GM23338 (cell line): ENCODE results near the gene P3R3URF. TPM values are rescaled to one million over a fixed set of nuclear protein-coding genes. Genes with fewer than 3 reads are reported as not detected.

Experiments used
- ATAC-seq: fragments of 200-7000 bp; cut with Tn5 transposase; 3 replicates; pipeline ENCODE4 v1.9.1; 2020
- DNase-seq: peaks from one replicate; pipeline ENCODE4 v3.0.0-alpha.2; 2015; ENCODE audit warnings: low spot score
- H2AFZ ChIP-seq: fragments of 200-600 bp; sonication (generic); 2 replicates; pipeline ENCODE4 v1.8.0; 2016; ENCODE audit warnings: antibody characterized with exemption, mild to moderate bottlenecking, moderate library complexity
- H3F3A ChIP-seq: fragments of 200-600 bp; sonication (generic); replicated peaks from 2 replicates; pipeline ENCODE4 v1.8.0; 2017; ENCODE audit warnings: antibody characterized with exemption, mixed run types, low read depth
- H3K27ac ChIP-seq: fragments of 200-600 bp; sonication (generic); 2 replicates; pipeline ENCODE4 v1.6.1; 2016; ENCODE audit warnings: low read depth
- H3K27me3 ChIP-seq: fragments of 200-600 bp; sonication (generic); 2 replicates; pipeline ENCODE4 v1.8.0; 2016; ENCODE audit warnings: mild to moderate bottlenecking, mixed run types, moderate library complexity; ENCODE audit not compliant: insufficient read depth
- H3K36me3 ChIP-seq: fragments of 200-600 bp; sonication (generic); 2 replicates; pipeline ENCODE4 v1.8.0; 2016; ENCODE audit warnings: mild to moderate bottlenecking; ENCODE audit not compliant: insufficient read depth
- H3K4me1 ChIP-seq: fragments of 200-600 bp; sonication (generic); 2 replicates; pipeline ENCODE4 v1.8.0; 2016; ENCODE audit warnings: mild to moderate bottlenecking, moderate library complexity; ENCODE audit not compliant: insufficient read depth
- H3K4me2 ChIP-seq: fragments of 200-600 bp; sonication (generic); 2 replicates; pipeline ENCODE4 v1.7.1; 2017; ENCODE audit warnings: mixed run types
- H3K4me3 ChIP-seq: fragments of 200-600 bp; sonication (generic); 2 replicates; pipeline ENCODE4 v1.6.1; 2016; ENCODE audit warnings: mixed run types
- H3K79me2 ChIP-seq: fragments of 200-600 bp; sonication (generic); replicated peaks from 2 replicates; pipeline ENCODE4 v1.8.0; 2017; ENCODE audit warnings: mild to moderate bottlenecking; ENCODE audit not compliant: insufficient read depth
- H3K9me2 ChIP-seq: fragments of 200-600 bp; sonication (generic); 2 replicates; pipeline ENCODE4 v1.8.0; 2017; ENCODE audit not compliant: insufficient read depth
- H4K20me1 ChIP-seq: fragments of 200-600 bp; sonication (generic); replicated peaks from 2 replicates; pipeline ENCODE4 v1.8.0; 2017; ENCODE audit warnings: mild to moderate bottlenecking; ENCODE audit not compliant: insufficient read depth
- H3K27ac Mint-ChIP-seq: 2 replicates; pipeline ENCODE4 v1.8.0; 2020; ENCODE audit warnings: inconsistent platforms, mild to moderate bottlenecking, moderate library complexity, mixed read lengths
- H3K27me3 Mint-ChIP-seq: 3 replicates; pipeline ENCODE4 v1.8.0; 2022; ENCODE audit warnings: low read depth, mild to moderate bottlenecking, moderate library complexity, mixed read lengths, inconsistent platforms; ENCODE audit not compliant: insufficient read depth, poor library complexity
- H3K36me3 Mint-ChIP-seq: 3 replicates; pipeline ENCODE4 v1.8.0; 2021; ENCODE audit warnings: low read depth, mild to moderate bottlenecking, inconsistent platforms, moderate library complexity, mixed read lengths
- H3K4me1 Mint-ChIP-seq: 3 replicates; pipeline ENCODE4 v1.8.0; 2020; ENCODE audit warnings: mild to moderate bottlenecking, inconsistent platforms, mixed read lengths
- H3K4me3 Mint-ChIP-seq: 3 replicates; pipeline ENCODE4 v1.8.0; 2021; ENCODE audit warnings: moderate library complexity, mild to moderate bottlenecking, inconsistent platforms, mixed read lengths
- H3K9me3 Mint-ChIP-seq: 3 replicates; pipeline ENCODE4 v1.8.0; 2020; ENCODE audit warnings: moderate library complexity, mild to moderate bottlenecking, inconsistent platforms, mixed read lengths
- CREB1 ChIP-seq: fragments of 250-450 bp; sonication (Bioruptor Pico); IDR thresholded peaks from 2 replicates; pipeline ENCODE4 v1.5.0; 2020; ENCODE audit warnings: low read depth, mild to moderate bottlenecking, moderate library complexity
- STAT1 ChIP-seq: IDR thresholded peaks from one replicate; pipeline ENCODE4 v1.6.1; 2016; ENCODE audit warnings: antibody characterized with exemption; ENCODE audit not compliant: unreplicated experiment
- ZNF114 ChIP-seq: fragments of 250-450 bp; sonication (Bioruptor Pico); IDR thresholded peaks from 2 replicates; pipeline ENCODE4 v1.5.0; 2020; ENCODE audit warnings: mild to moderate bottlenecking, moderate library complexity
- ZNF331 ChIP-seq: fragments of 250-450 bp; sonication (Bioruptor Pico); IDR thresholded peaks from 2 replicates; pipeline ENCODE4 v1.5.0; 2020; ENCODE audit warnings: low read depth, mild to moderate bottlenecking, moderate library complexity
- polyA plus RNA-seq: library from polyadenylated mRNA; unstranded; fragments of >200 nt; fragmentation: Nextera tagmentation; extraction: Ambion mirVana; gene quantifications from 2 replicates; pipeline ENCODE4 v1.2.1, GENCODE V29; 2016
- total RNA-seq: library from RNA; depleted of rRNA; stranded (reverse); fragments of >200 nt; shearing (Covaris generic); gene quantifications from 2 replicates; pipeline ENCODE4 v1.2.3, GENCODE V29; 2014
- TF ChIP-seq, protein P1 (sequence below), 2 experiments: fragments of 200-600 bp in 1 of 2; sonication (generic) in 1 of 2; conservative IDR thresholded peaks; 2 replicates each; pipeline versions ENCODE4 v1.5.1 to v1.6.1; 2016 to 2017; ENCODE audit warnings: antibody characterized with exemption in 2 of 2, low read depth in 2 of 2, mild to moderate bottlenecking in 2 of 2, moderate library complexity in 1 of 2
- TF ChIP-seq, protein P2 (sequence below): IDR thresholded peaks from 2 replicates; pipeline ENCODE4 v1.6.1; 2016; ENCODE audit warnings: antibody characterized with exemption
- TF ChIP-seq, protein P3 (sequence below): fragments of 250-450 bp; sonication (Bioruptor Pico); IDR thresholded peaks from 2 replicates; pipeline ENCODE4 v1.5.0; 2020; ENCODE audit warnings: mild to moderate bottlenecking, moderate library complexity

Gene P3R3URF
- total and polyA plus RNA-seq, 2 experiments from 2014 or later = not detected

DNA sequence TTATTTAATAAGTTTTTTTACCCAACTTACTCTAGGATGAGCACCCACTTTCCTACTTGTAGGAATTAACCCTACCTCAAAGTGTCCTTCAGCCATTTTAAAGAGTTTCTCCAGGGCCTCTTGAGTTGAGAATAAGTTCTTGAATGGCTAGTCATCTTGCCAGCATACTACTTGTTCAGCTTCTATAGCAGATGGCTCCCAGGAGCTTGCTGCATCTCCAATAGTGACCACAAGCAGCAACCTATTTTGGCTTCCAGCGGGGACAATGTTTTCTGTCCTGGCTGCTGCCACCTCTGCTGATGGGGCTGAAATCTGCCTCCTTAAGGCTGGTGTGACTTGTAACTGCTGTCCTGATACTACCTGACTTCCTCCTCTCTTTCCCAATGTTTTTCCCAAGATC lies 23.1 kb downstream of the P3R3URF start:
- Histone ChIP-seq H3K9me2 (no peaks in the 10 kb centered on the region), H3K4me2 (no peak overlapping the region), H3K36me3 (no peaks in the 10 kb centered on the region), H3K4me3 (no peak overlapping the region), H4K20me1 (no peaks in the 10 kb centered on the region), H3K4me1 (no peaks in the 10 kb centered on the region; the same call in none of the 2 replicates), H3K79me2 (no peaks in the 10 kb centered on the region), H3F3A (no peaks in the 10 kb centered on the region), H2AFZ (no peak overlapping the region), H3K27me3 (no peaks in the 10 kb centered on the region), H3K27ac (no peak overlapping the region)
- Mint-ChIP-seq H3K9me3 (no peaks in the 10 kb centered on the region), H3K4me1 (peaks cover 7% of the 10 kb centered on the region), H3K27ac (no peak overlapping the region), H3K4me3 (no peak overlapping the region), H3K27me3 (peaks cover 5% of the 10 kb centered on the region), H3K36me3 (no peaks in the 10 kb centered on the region)
- no peak for TF ChIP-seq ZNF331 (CRISPR knock-in tag)
- no peak for TF ChIP-seq CREB1 (CRISPR knock-in tag)
- TF ChIP-seq STAT1 = no peak
- TF ChIP-seq, protein P1, sequence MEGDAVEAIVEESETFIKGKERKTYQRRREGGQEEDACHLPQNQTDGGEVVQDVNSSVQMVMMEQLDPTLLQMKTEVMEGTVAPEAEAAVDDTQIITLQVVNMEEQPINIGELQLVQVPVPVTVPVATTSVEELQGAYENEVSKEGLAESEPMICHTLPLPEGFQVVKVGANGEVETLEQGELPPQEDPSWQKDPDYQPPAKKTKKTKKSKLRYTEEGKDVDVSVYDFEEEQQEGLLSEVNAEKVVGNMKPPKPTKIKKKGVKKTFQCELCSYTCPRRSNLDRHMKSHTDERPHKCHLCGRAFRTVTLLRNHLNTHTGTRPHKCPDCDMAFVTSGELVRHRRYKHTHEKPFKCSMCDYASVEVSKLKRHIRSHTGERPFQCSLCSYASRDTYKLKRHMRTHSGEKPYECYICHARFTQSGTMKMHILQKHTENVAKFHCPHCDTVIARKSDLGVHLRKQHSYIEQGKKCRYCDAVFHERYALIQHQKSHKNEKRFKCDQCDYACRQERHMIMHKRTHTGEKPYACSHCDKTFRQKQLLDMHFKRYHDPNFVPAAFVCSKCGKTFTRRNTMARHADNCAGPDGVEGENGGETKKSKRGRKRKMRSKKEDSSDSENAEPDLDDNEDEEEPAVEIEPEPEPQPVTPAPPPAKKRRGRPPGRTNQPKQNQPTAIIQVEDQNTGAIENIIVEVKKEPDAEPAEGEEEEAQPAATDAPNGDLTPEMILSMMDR (conservative IDR thresholded peaks at IDR 0.05; ENCODE audit: low read depth in 2 of 2) = no peak
- TF ChIP-seq, protein P2, sequence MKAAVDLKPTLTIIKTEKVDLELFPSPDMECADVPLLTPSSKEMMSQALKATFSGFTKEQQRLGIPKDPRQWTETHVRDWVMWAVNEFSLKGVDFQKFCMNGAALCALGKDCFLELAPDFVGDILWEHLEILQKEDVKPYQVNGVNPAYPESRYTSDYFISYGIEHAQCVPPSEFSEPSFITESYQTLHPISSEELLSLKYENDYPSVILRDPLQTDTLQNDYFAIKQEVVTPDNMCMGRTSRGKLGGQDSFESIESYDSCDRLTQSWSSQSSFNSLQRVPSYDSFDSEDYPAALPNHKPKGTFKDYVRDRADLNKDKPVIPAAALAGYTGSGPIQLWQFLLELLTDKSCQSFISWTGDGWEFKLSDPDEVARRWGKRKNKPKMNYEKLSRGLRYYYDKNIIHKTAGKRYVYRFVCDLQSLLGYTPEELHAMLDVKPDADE = no peak
- TF ChIP-seq ZNF114 (CRISPR knock-in tag) = no peak
- TF ChIP-seq, protein P3, sequence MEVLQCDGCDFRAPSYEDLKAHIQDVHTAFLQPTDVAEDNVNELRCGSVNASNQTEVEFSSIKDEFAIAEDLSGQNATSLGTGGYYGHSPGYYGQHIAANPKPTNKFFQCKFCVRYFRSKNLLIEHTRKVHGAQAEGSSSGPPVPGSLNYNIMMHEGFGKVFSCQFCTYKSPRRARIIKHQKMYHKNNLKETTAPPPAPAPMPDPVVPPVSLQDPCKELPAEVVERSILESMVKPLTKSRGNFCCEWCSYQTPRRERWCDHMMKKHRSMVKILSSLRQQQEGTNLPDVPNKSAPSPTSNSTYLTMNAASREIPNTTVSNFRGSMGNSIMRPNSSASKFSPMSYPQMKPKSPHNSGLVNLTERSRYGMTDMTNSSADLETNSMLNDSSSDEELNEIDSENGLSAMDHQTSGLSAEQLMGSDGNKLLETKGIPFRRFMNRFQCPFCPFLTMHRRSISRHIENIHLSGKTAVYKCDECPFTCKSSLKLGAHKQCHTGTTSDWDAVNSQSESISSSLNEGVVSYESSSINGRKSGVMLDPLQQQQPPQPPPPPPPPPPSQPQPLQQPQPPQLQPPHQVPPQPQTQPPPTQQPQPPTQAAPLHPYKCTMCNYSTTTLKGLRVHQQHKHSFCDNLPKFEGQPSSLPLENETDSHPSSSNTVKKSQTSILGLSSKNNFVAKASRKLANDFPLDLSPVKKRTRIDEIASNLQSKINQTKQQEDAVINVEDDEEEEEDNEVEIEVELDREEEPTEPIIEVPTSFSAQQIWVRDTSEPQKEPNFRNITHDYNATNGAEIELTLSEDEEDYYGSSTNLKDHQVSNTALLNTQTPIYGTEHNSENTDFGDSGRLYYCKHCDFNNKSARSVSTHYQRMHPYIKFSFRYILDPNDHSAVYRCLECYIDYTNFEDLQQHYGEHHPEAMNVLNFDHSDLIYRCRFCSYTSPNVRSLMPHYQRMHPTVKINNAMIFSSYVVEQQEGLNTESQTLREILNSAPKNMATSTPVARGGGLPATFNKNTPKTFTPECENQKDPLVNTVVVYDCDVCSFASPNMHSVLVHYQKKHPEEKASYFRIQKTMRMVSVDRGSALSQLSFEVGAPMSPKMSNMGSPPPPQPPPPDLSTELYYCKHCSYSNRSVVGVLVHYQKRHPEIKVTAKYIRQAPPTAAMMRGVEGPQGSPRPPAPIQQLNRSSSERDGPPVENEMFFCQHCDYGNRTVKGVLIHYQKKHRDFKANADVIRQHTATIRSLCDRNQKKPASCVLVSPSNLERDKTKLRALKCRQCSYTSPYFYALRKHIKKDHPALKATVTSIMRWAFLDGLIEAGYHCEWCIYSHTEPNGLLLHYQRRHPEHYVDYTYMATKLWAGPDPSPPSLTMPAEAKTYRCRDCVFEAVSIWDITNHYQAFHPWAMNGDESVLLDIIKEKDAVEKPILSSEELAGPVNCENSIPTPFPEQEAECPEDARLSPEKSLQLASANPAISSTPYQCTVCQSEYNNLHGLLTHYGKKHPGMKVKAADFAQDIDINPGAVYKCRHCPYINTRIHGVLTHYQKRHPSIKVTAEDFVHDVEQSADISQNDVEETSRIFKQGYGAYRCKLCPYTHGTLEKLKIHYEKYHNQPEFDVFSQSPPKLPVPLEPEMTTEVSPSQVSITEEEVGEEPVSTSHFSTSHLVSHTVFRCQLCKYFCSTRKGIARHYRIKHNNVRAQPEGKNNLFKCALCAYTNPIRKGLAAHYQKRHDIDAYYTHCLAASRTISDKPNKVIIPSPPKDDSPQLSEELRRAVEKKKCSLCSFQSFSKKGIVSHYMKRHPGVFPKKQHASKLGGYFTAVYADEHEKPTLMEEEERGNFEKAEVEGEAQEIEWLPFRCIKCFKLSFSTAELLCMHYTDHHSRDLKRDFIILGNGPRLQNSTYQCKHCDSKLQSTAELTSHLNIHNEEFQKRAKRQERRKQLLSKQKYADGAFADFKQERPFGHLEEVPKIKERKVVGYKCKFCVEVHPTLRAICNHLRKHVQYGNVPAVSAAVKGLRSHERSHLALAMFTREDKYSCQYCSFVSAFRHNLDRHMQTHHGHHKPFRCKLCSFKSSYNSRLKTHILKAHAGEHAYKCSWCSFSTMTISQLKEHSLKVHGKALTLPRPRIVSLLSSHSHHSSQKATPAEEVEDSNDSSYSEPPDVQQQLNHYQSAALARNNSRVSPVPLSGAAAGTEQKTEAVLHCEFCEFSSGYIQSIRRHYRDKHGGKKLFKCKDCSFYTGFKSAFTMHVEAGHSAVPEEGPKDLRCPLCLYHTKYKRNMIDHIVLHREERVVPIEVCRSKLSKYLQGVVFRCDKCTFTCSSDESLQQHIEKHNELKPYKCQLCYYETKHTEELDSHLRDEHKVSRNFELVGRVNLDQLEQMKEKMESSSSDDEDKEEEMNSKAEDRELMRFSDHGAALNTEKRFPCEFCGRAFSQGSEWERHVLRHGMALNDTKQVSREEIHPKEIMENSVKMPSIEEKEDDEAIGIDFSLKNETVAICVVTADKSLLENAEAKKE = no peak
- ATAC-seq = no peak
- no peak for DNase-seq
